BJ (cell line): ENCODE data around the gene RFT1. TPM values are rescaled to one million over a fixed set of nuclear protein-coding genes. Genes with fewer than 3 reads are reported as not detected.

Experiments
- CTCF ChIA-PET: fragments of 350-600 bp; formaldehyde crosslinking; extraction: SDS; loops from one replicate; lab custom pipeline; 2021; ENCODE audit warnings: antibody characterized with exemption, inconsistent platforms; lab: Yijun Ruan, JAX
- POLR2A ChIA-PET: fragments of 300-600 bp; sonication (Branson Sonifier 250); formaldehyde crosslinking; extraction: SDS; loops from one replicate; lab custom pipeline; 2021; ENCODE audit warnings: antibody characterized with exemption; lab: Charles Lee
- DNase-seq: peaks from one replicate; pipeline ENCODE4 v3.0.0-alpha.2; 2011; ENCODE audit warnings: low read depth
- H3K27me3 ChIP-seq: 2 replicates; pipeline ENCODE4 v1.6.0; 2011; ENCODE audit warnings: low read length; ENCODE audit not compliant: control insufficient read depth, insufficient read depth
- H3K36me3 ChIP-seq: 2 replicates; pipeline ENCODE4 v1.5.1; 2011; ENCODE audit warnings: low read length; ENCODE audit not compliant: control insufficient read depth, insufficient read depth
- H3K4me3 ChIP-seq: 2 replicates; pipeline ENCODE4 v1.5.1; 2011; ENCODE audit warnings: low read depth, mild to moderate bottlenecking, control low read depth, low read length
- CTCF ChIP-seq: IDR thresholded peaks from 2 replicates; pipeline ENCODE4 v1.5.1; 2011; ENCODE audit warnings: low read depth, mild to moderate bottlenecking, control low read depth, inconsistent platforms, low read length, moderate library complexity; ENCODE audit not compliant: insufficient read depth
- polyA plus RNA-seq: library from polyadenylated mRNA; depleted of rRNA; stranded (reverse); fragments of >200 nt; gene quantifications from 2 replicates; pipeline ENCODE4 v1.2.3, GENCODE V29; 2011

Gene RFT1
- polyA plus RNA-seq, 1 experiment = 27.9 TPM

- DNase-seq = no peak
- POLR2A ChIA-PET = no interaction called here
- no peaks in the 10 kb centered on the region for H3K27me3 ChIP-seq
- no peak for TF ChIP-seq CTCF
- CTCF ChIA-PET = no interaction called here
- no peak overlapping the region for H3K4me3 ChIP-seq
- H3K36me3 ChIP-seq = no peaks in the 10 kb centered on the region
These were observed 47.5 kb downstream of the RFT1 start for GRCh38 chr3:53082736-53083135.

GRCh38 chr3:53081318-53081717 lies 48.9 kb downstream of the RFT1 start:
- no peaks in the 10 kb centered on the region for H3K36me3 ChIP-seq
- H3K27me3 ChIP-seq = no peaks in the 10 kb centered on the region
- ChIA-PET CTCF (no interaction called here), POLR2A (no interaction called here)
- TF ChIP-seq CTCF = no peak
- no peak for DNase-seq
- no peak overlapping the region for H3K4me3 ChIP-seq

DNA sequence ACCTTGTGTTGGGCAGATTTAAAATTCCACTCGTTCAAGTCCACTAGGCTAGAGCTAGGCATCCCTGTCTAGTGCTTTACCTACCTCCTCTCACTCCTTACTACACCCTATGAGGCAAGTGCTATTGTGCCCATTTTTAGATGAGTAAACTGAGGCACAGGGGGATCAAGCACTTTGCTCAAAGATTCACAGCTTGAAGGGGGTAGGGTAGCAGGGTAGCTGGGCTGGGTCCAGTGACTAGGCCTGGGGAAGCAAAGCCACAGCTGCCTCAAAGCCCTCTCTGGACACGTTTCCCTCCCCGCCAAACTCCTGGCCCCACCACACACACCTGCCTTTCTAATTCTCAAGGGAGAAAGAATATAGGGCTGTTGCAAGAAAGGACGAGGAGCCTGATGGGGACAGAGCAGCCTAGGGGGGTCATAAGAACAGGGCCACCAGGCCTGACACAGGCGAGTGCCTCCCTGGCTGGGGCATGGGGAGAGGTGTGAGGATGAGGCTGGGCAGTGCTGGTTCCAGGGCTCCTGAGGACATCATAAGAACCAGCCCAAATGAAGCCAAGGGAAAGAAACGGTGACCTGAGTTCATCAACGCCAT lies 49.5 kb downstream of the RFT1 start:
- DNase-seq = no peak
- no peaks in the 10 kb centered on the region for H3K27me3 ChIP-seq
- H3K36me3 ChIP-seq = no peaks in the 10 kb centered on the region
- ChIA-PET POLR2A (no interaction called here), CTCF (no interaction called here)
- no peak overlapping the region for H3K4me3 ChIP-seq
- no peak for TF ChIP-seq CTCF

DNA sequence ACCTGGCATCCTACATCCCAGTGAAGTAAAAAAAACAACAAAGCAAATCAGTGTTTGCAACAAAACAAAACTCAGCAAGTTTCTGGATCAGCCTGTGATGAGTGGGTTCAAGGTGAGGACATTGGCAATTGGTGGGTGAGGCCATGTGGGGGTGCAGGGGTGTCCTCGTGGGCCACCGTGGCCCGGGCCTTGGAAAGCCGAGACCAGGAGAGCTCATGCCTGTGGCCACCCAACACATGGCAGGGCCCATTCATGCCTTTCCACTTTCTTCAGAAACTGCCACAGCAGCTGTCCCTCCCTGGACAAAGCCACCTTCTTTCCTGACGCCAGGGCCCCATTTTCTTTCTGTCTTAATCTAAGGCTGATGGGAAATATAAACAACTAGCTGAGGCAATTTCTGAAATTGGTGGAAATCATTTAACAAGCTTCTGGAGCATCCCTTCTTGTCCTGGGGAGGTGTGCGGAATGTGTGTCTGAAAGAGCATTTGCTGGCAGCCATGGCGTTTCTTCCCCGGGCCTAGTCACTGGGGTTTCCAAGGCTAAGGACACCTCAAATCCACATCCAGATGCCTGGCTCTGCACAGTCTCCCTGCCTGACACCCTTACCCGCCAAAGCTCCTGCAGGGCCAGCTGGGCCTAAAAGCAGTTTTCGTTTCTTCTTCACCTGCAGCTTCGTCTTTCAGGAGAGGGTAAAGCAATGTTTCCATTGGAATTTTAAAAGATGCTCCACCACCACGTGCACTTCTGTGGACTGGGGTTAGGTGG lies 50.3 kb downstream of the RFT1 start:
- no peaks in the 10 kb centered on the region for H3K27me3 ChIP-seq
- H3K36me3 ChIP-seq = no peaks in the 10 kb centered on the region
- no peak for DNase-seq
- no peak overlapping the region for H3K4me3 ChIP-seq
- POLR2A ChIA-PET = no interaction called here
- CTCF ChIA-PET = no interaction called here
- no peak for TF ChIP-seq CTCF

GRCh38 chr3:53079147-53079546 lies 51.1 kb downstream of the RFT1 start:
- no peak for DNase-seq
- no peak overlapping the region for H3K4me3 ChIP-seq
- H3K36me3 ChIP-seq = no peaks in the 10 kb centered on the region
- POLR2A ChIA-PET = no interaction called here
- no peak for TF ChIP-seq CTCF
- CTCF ChIA-PET = no interaction called here
- no peaks in the 10 kb centered on the region for H3K27me3 ChIP-seq
